ENCODE results near the gene IL22.

Gene IL22

DNA sequence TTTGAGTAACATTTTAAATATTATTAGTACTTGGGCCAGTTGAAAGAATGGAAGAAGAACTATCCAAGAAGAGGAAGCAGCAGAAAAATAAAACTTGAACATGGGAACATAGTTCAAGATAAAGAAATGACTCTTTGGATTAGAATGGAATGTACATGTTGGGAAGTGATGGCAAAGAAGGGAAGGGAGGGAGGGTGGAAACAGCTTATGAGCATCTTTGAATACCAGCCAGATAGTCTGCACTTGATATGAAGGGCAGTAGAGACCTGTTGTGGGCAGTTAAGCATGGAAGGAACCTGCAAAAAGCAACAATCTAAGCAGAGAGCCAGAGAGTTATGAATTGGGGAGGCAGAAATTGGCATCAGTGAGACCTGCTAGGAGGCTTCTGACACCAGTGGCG, 10.0 kb upstream of the IL22 start:
- DNase-seq, result no peak

DNA sequence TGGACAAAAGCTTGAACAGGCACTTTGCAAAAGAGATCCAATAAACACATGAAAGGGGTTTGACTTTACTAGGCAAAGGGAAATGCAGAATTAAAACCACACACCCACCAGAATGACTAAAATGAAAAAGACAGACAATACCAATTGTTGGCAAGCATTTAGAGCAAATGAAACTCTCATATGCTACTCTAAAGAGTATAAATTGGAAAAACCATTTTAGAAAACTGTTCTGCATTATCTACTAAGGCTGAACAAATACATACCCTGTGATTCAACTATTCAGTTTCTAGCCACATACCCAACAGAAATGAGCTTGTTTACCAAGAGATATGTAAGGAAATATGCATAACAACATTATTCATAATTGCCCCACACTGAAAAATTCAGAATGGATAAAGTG, 8.5 kb upstream of the IL22 start:
- DNase-seq, result no peak

DNA sequence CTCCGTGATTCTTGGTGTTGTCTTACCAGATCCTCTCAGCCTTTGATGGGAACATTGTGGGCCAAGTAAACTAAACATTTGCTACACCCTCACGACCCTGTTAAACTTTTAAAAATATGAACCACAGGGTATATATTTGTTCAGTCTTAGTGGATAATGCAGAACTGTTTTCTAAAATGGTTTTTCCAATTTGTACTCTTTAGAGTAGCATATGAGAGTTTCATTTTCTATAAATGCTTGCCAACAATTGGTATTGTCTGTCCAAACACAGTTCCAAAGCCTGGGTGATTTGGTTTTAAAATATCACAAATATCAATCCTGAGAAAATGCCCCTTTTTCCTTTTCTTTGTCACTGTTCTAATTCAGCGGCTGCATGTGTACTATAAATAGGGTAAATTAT, 6.7 kb upstream of the IL22 start:
- no peak for DNase-seq

DNA sequence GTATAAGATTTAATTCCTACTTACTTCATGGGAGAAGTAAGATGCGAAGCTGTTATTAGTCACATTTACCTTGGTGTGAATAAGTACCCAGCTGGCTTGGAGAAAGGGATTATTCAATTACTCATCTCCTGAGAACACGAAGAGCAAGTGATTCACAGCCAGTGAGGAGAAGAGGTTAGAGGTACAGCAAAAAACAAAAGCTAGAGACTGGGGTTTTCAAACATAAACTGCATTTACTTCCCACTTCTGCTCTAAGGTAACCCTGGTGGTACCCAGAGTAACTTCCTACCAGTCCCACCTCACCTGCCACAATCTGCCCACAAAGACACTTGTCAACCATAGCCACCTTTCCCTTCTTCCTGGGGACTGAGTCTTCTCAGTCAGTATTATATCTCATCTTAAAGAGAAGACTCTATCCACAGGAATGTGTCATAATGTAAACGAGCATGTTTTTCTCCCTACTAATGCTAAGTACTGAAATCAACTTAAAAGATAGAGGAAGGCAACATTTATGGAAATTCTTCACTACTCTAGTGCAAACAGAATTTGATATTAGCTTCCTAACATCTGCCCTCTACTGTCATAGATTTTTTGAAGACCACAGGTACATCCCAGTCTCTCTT, 6.0 kb upstream of the IL22 start:
- DNase-seq, result no peak

DNA sequence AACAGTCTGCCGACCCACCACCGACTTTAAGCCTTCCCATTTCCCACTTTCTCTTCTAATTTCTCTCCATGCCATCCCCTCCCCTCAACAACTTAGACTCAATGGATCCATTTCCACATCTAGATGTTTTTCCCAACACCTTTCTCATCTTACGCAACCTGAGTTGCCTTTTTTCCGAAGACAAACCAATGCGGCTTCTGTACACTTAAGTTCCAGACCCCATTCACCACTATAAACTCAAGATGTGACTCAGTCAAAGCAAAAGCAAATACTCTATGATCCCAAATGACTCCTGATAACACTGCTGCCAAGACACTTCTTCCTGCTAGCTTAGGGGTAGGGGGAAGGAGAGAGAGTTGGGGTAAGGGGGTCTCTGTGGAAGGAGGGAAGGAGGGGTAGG, 1.3 kb downstream of the IL22 start:
- no peak for DNase-seq

DNA sequence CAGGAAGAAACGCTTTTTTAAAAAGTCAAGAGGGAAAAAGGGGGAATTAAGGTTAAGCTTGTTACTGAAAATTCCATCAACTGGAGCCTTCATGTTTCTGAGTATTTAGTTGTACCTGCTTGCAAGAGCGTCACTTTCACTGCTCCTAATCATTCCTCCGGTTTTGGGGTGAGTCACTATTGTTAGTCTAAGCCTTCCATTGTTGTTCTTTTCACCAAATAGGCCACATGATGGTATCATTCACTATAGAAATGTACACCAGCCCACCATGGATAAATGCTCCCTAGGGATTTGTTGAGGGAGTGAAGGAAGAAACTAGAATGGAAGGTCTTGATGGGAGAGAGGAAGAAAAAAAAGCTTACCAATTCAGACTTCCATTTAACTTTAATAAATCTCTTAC, 3.0 kb downstream of the IL22 start:
- DNase-seq, result no peak

DNA sequence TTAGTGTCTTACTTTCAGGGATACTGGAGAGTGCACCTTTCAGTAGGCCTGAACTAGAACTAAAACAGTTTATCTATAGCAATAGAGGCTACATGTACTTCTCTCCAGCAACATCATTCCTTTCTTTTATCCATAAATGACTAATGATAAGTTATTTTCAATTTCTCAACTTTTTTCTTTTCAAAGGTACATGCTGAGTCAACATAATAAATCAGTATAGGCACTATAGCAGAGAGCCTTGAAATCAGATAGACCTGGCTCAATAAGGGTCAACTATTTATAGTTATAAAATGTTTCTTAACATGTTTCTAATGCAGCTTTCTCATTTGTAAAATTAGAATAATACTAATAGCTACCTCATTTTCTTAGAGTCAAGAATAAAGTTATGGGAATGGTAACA, 5.6 kb downstream of the IL22 start:
- no peak for DNase-seq

DNA sequence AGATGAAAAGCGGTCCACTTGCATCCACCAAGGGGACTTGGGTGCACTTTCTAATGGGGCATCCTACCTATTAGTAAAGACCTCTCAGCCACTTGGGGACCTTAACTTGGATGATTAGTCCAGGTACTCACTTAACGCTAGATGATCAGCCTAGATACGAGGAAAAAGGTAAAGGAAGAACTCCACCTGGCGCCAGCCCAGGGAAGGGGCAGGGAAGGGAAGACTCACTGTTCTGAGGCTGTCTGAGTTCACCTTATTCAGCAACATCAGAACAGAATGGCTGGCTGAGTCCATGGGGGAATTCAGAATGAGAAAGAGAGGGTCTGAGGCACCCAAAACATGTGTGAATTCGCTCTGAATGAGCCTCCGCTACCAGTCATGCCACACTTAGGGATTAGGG, 7.1 kb downstream of the IL22 start:
- DNase-seq, result no peak

DNA sequence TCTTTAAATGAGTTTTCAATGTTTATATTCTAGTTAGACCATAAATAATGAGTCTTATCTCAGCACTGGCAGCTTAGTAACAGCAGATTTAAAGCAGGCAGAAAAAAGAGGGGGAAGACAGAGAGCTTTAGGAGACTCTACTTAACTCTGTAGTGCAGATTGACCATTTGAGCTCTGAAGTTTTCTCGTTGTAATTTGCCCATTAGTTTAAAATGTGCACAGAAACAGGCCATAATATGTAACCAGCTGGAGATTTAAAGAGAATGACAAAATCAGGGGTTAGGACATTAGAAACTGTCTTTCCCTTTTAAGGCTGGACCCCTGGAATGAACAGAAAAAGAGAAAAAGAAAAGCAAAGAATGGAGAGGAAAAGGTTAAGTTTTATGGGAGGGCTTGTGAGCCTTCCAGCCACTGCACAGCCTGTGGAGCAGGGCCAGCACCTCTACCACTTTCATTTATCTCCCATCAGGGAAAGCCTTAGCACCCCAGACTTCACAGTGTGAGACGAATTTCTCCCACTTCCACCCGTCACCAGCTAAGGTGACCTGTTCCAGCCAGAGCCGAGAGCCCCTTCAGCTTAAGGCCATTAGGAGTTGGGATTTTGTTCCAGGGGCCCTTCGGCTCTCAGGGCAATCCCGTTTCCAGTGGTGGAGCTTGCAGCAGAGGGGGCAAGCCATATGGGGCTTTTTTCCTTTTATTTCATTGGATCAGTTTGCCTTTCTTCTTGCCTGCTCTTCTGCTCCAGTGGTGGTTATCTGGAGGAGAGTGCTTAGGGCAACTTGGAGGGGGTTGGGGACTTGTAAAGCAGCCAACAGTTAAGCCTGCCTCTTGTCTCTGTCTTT, 8.0 kb downstream of the IL22 start:
- DNase-seq, result no peak

DNA sequence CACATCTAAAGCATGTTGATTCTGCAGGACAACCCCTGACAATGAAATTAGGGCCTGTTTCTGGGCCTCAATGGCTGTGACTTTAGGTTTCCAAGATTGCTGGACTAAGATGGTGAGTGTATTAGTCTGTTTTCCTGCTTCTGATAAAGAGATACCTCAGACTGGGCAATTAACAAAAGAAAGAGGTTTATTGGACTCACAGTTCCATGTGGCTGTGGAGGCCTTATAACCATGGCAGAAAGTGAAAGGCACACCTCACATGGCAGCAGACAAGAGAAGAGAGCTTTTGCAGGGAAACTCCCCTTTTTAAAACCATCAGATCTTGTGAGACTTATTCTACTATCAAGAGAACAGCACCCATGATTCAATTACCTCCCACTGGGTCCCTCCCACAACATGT, 10.6 kb downstream of the IL22 start:
- no peak for DNase-seq

DNA sequence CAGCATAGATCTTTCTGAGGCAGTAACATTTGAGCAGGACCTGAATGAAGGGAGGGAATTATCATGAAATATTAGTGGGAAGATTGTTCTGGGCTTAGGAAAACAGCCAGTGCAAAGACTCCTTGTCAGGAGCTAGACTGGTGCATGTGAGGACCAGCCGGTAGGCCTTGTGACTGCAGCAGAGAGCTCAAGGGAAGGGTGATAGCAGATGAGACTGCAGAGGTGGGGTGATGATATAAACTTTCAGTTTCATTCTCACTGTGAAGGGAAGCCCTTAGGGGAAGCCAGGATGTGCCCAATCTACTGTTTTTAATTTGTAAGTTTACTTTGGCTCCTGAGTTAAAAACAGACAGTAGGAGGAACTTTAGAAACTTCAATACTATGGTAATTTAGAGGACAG, 12.4 kb downstream of the IL22 start:
- no peak for DNase-seq

DNA sequence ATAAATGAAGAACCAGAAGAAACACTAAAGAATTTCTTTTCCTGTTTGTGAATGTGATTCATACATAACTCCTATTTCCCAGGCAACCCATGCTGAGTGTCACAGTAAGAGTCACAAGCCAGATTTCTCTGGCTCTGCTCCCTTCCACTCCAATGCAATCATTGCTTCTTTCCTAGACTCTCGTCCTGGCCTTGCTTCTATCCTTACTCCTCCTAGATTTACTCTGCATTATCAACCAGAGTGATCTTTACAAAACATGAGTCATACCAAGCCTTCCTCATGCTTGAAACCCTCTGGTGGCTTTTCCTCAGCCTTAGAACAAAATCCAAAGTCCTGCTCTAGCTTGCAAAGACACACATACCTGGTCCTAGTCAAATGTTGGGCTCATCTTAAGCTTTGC, 13.3 kb downstream of the IL22 start:
- DNase-seq, result no peak

DNA sequence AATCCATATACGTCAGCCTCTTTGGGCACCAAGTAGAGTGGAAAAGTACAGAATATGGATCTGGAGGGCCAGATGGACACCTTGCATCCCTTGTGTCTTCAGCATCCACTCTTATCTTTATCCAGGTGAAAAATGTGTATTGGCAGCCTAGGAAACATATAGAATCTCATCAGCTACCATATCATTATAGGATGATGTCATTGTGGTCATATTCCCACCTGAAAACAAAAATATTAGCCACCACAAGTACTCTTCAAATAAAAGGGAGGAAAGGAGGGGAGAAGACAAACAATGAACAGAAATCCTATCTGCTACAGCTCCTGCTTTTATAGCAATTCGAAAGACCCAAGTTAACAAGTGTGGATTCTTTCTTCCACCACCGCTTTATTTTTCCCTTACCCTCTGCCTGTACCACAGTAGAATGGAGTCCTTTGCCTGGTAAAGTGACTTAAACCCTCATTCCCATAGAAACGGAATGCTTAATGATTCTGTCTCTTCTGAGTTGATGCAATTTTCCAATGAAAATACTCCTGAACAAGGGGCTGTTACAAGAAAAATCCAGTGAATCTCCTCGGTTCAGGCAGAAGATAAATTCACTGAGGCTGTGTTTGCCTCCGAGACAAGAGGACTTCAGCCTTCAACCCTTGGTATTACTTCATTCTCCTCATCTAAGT, 14.0 kb downstream of the IL22 start:
- no peak for DNase-seq

DNA sequence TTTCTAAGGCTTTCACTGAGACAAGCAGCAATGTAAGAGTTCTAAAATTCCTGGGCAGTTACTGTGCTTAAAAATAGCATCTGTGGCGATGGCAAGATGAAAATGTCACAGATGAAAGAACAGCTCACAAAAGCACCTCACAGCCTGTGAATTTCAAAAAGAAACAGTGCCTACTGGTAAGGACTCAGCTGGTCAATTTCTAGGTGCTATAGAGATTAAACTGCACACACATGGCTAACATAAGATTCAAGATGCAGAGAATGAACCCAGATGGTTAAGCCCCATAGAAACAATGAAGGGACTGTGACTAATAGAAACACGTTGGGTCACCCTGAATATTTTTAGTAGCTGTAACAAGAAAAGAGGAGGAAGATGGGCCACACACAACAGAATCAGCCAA, 15.8 kb downstream of the IL22 start:
- DNase-seq, result no peak

DNA sequence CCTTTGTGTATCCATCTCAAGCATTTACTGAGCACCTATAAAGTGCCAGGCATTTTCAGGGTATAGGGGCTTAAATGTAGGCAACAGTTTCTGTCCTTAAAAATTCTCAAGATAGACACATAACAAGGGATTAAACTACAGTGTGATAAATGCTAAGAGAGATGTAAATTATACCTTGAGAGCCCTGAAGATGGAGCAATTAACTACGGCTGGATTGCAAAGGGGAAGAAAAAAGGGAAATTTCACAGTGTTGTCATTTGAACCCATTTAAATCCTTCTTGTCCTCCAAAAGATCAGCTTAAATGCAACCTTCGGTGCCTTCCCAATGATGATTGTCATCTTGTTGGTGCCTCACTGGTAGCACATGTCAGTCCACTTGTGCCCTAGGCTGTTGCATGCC, 16.3 kb downstream of the IL22 start:
- DNase-seq, result peak in 1 of 2 experiments; percentile 24

DNA sequence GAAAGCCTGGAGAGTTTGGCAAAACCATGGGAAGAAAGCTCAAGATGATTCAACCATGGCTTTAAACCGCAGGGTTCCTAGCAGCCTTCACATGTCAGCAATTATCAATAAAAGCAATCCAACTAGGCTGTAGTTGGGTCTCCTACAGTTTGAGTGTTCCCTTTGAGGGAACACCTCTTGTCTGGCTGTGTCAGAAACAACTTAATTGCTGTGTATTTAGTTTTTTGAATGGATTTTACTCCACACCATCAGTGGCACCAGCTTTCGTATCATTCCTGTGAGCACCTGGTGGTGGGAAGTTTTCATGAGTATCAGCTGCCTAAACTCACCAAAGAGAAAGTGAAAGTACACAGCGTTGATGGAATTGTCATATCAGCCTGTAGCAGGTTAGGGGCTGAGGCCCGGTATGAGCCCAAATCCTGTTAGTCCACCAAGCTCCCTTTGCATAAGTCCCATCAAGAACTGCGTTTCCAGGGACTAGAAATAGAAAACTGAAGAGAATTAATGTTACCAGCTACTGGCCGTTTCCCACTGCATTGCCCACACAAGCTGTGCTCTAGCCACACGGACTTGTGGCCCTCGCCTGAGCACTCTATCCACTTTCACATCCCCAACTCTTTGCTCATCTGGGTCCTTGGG, 16.9 kb downstream of the IL22 start:
- DNase-seq, result peak; percentile 8 to 18

DNA sequence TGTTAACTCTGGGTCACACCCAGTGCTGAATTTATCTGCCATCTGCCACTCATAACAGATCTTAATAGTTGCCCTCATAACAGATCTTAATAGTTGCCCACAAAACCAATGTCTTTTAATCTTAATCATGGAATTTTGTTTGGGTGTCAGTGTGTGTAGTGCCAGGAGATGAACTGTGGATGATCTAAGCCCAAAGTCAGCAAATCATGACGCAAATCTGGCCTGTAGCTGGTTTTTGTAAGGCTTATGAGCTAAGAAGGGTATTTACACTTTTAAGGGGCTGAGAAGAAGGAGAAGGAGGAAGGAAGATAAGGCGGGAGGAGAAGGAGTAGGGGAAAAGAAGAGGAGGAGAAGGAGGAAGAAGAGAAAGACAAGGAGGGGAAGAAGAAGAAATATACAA, 17.8 kb downstream of the IL22 start:
- DNase-seq, result no peak

DNA sequence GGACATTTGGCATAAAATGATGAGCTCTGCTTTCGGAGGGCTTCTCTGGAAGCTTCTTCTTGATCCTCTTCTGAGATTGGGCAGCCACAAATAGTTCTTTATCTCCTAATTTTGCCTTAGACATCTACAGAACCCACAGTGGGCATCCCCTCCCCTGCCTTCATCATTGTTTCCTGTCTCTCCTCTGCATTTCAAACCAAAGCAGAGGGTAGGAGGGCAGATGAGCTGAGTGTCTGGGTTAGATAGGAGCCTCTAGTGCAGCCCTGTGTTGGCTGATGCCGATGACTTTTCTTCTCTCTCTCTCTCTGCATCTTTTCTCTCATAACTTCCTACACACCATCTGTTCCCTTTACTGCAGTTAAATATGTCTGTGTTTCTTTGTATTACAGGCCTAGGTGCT, 19.3 kb downstream of the IL22 start:
- DNase-seq, result no peak

DNA sequence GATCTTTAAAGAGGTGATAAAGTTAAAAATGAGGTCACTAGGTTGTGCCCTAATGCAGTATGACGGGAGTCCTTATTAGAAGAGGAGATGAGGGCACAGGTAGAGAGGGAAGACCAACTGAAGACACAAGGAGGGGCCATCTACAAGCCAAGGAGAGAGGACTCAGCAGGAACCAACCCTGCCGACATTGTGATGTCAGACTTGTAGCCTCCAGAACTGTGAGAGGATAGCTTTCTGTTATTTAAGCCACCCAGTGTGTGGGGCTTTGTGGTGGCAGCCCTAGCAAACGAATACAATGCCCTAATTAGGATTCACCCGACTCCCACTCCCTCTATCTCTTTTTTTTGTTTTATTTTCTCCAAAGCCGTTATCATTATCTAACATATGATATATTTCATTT, 19.9 kb downstream of the IL22 start:
- DNase-seq, result no peak

DNA sequence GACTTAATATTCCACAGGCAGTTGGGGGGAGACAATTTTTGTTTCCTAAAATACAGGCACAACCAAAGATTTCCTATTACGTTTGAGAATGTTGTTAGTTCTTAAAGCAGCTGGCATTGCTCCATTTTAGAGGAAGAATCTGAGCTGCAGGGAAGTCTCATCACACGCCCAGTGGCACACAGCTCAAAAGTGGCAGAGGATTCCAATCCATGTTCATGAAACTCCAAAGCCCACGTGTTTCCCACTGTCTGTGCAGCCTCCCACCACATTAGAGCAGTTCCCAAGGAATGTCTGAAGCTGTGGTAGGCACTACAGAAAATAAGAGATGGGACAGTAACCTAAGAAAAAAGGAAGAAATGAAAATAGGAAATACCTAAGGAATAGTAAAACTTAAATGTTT, 21.7 kb downstream of the IL22 start:
- no peak for DNase-seq

DNA sequence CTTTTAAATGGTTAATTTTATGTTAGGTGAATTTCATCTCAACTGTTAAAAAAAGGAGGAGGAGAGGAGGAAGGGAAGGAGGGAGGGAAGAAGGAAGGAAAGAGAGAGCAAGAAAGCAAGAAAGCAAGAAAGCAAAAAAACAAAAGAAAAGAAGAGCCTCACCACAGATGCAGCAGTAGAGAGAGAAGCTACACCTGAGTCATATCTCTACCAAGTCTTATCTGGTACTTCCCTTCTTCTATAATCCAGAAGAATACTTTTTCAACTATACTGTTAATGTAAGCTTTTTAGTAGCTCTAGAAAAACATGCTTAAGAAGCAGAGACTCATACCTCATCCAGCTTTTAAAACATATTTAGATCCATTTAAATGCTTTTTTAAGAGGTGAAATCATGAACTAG, 22.2 kb downstream of the IL22 start:
- no peak for DNase-seq

DNA sequence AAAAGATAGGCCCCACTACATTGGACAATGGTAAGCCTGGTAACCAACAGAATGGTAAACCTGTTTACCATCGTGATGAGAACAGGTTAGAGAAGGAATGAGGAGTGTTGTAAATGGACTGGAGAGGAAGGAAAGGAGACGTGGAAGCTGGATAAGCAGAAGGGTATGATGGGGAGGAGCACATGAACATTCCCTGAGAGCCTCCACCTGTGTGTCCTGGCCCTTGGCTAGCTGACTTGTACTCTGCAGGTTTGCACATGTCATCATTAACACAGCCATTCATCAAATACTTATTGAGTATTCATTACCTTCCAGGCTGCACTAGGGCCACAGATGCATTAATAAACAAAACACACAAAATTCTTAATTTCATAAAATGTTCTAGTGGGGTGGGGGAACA, 23.4 kb downstream of the IL22 start:
- DNase-seq, result no peak

DNA sequence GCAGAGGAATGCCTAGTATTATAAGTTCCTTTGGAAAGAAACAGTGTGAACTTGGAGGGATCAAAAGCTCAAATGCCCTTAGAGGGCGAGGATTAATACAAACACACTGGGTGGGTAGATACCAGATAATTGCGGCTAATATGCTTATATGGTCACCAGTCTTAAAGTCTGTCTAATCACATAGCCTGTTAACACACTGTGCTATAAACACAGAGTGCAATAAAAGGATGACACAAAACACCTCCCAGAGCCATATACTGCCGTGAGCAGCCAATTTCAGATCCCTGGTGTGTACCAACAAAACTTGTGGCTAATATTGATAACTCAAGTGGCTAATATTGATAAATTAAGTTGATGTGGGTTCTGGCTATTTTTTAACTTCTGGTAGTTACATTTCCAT, 26.0 kb downstream of the IL22 start:
- DNase-seq, result no peak
